CD14-positive monocyte (primary cell): ENCODE measurements around the gene RPRD1A. TPM values are rescaled to one million over a fixed set of nuclear protein-coding genes. Genes with fewer than 3 reads are reported as not detected.
A peak's percentile ranks its signal among the peaks of the same experiment; 100 is the strongest.

ENCODE experiments used
- DNase-seq, 3 donors: peaks; one replicate each; pipeline ENCODE4 v3.0.0-alpha.2; 2011 to 2022
- H2AFZ ChIP-seq: 2 replicates; pipeline ENCODE4 v1.6.0; 2012; ENCODE audit warnings: mild to moderate bottlenecking, low read depth, low read length, inconsistent platforms; ENCODE audit not compliant: insufficient read depth, poor library complexity, severe bottlenecking
- H3K27ac ChIP-seq, 2 donors: 1 replicate in 1 of 2; 2 replicates in 1 of 2; pipeline ENCODE4 v1.5.1; 2012 to 2013; ENCODE audit warnings: low read length in 2 of 2, control low read depth in 1 of 2, inconsistent platforms in 1 of 2, low read depth in 1 of 2, mild to moderate bottlenecking in 1 of 2
- H3K27me3 ChIP-seq, 2 donors: one replicate each; pipeline versions ENCODE4 v1.6.0 to v1.6.1; 2011 to 2013; ENCODE audit warnings: low read length in 2 of 2; ENCODE audit not compliant: control insufficient read depth in 2 of 2, insufficient read depth in 2 of 2
- H3K36me3 ChIP-seq, 2 donors: replicated peaks in 1 of 2; 1 replicate in 1 of 2; 2 replicates in 1 of 2; pipeline versions ENCODE4 v1.5.1 to v1.6.1; 2012 to 2013; ENCODE audit warnings: low read length in 2 of 2, control low read depth in 1 of 2, inconsistent platforms in 1 of 2, mild to moderate bottlenecking in 1 of 2; ENCODE audit not compliant: insufficient read depth in 2 of 2, control insufficient read depth in 1 of 2
- H3K4me1 ChIP-seq, 2 donors: 1 replicate in 1 of 2; 2 replicates in 1 of 2; pipeline versions ENCODE4 v1.5.1 to v1.6.1; 2012 to 2013; ENCODE audit warnings: low read length in 2 of 2, control low read depth in 1 of 2, inconsistent platforms in 1 of 2, mild to moderate bottlenecking in 1 of 2, moderate library complexity in 1 of 2; ENCODE audit not compliant: insufficient read depth in 2 of 2, control insufficient read depth in 1 of 2
- H3K4me2 ChIP-seq: replicated peaks from 2 replicates; pipeline ENCODE3; 2012; ENCODE audit warnings: low read length, moderate library complexity, mild to moderate bottlenecking; ENCODE audit not compliant: poor library complexity, severe bottlenecking; ENCODE audit errors: extremely low read depth
- H3K4me3 ChIP-seq, 3 experiments: fragments of 200-600 bp in 1 of 3; sonication (generic) in 1 of 3; replicated peaks in 1 of 3; 1 replicate in 2 of 3; 2 replicates in 1 of 3; pipeline ENCODE4 v1.5.1; 2011 to 2013; ENCODE audit warnings: low read length in 3 of 3, mild to moderate bottlenecking in 3 of 3, control low read depth in 2 of 3, low read depth in 2 of 3, inconsistent platforms in 1 of 3, moderate library complexity in 1 of 3
- H3K79me2 ChIP-seq: 2 replicates; pipeline ENCODE4 v1.6.0; 2012; ENCODE audit warnings: mild to moderate bottlenecking, control low read depth, inconsistent platforms, low read length, moderate library complexity; ENCODE audit not compliant: insufficient read depth
- H3K9ac ChIP-seq: 2 replicates; pipeline ENCODE4 v1.6.0; 2017; ENCODE audit warnings: low read length, mild to moderate bottlenecking; ENCODE audit not compliant: insufficient read depth, poor library complexity, severe bottlenecking
- H3K9me3 ChIP-seq, 2 donors: replicated peaks in 1 of 2; 1 replicate in 1 of 2; 2 replicates in 1 of 2; pipeline versions ENCODE4 v1.5.1 to v1.6.1; 2012 to 2013; ENCODE audit warnings: low read length in 2 of 2, control low read depth in 1 of 2; ENCODE audit not compliant: control insufficient read depth in 1 of 2, insufficient read depth in 1 of 2
- H4K20me1 ChIP-seq: 2 replicates; pipeline ENCODE4 v1.6.0; 2012; ENCODE audit warnings: mild to moderate bottlenecking, low read length, control low read depth, moderate library complexity; ENCODE audit not compliant: insufficient read depth
- H3K27ac Mint-ChIP-seq, 7 donors: one replicate each; pipeline ENCODE4 v1.8.0; 2020; ENCODE audit warnings: mild to moderate bottlenecking in 7 of 7, mixed read lengths in 7 of 7, moderate library complexity in 6 of 7, inconsistent platforms in 2 of 7
- H3K27me3 Mint-ChIP-seq, 3 donors: one replicate each; pipeline ENCODE4 v1.8.0; 2021 to 2022; ENCODE audit warnings: low read depth in 3 of 3, mild to moderate bottlenecking in 3 of 3, mixed read lengths in 3 of 3, moderate library complexity in 3 of 3, inconsistent platforms in 1 of 3
- H3K36me3 Mint-ChIP-seq, 2 donors: one replicate each; pipeline ENCODE4 v1.8.0; 2020; ENCODE audit warnings: mixed read lengths in 2 of 2, inconsistent platforms in 1 of 2, mild to moderate bottlenecking in 1 of 2
- H3K4me1 Mint-ChIP-seq: one replicate; pipeline ENCODE4 v1.8.0; 2020; ENCODE audit warnings: mild to moderate bottlenecking, mixed read lengths
- H3K4me3 Mint-ChIP-seq, 2 donors: one replicate each; pipeline ENCODE4 v1.8.0; 2020; ENCODE audit warnings: mild to moderate bottlenecking in 2 of 2, mixed read lengths in 2 of 2, moderate library complexity in 1 of 2
- H3K9me3 Mint-ChIP-seq, 7 donors: one replicate each; pipeline ENCODE4 v1.8.0; 2020 to 2022; ENCODE audit warnings: mixed read lengths in 7 of 7, mild to moderate bottlenecking in 6 of 7, moderate library complexity in 6 of 7, inconsistent platforms in 2 of 7
- WGBS: methylation state at CpG from one replicate; pipeline ENCODE4 v1.1.5; 2013; ENCODE audit warnings: missing lambda C conversion rate; ENCODE audit not compliant: insufficient coverage; 5-methylcytosine and 5-hydroxymethylcytosine counted together
- intact Hi-C, 2 donors: fragments of 100-400 bp; cut with micrococcal nuclease; formaldehyde crosslinking; loops; one replicate each; pipeline versions ENCODE4 v1.15.0 to v1.15.1; 2023
- polyA plus RNA-seq, 3 donors: library from polyadenylated mRNA; depleted of rRNA in 1 of 3; unstranded in 2 of 3; stranded (reverse) in 1 of 3; fragments of 300-500 nt in 2 of 3; fragments of >200 nt in 1 of 3; fragmentation: Illumina TruSeq in 2 of 3; gene quantifications; 1 replicate in 2 of 3; 2 replicates in 1 of 3; pipeline ENCODE4 v1.2.3, GENCODE V29; 2012 to 2021
- TF ChIP-seq, protein P1 (sequence below): fragments of 200-600 bp; IDR thresholded peaks from one replicate; pipeline ENCODE4 v1.8.0; 2022; ENCODE audit warnings: antibody characterized with exemption, mild to moderate bottlenecking

The RPRD1A gene
- polyA plus RNA-seq, 3 donors, result 10.0 to 30.3 (median 10.9) TPM

GRCh38 chr18:35979112-35979511 is 88.2 kb downstream of the RPRD1A start:
- no peak overlapping the region for H3K4me3 ChIP-seq
- DNase-seq, result no peak
- H3K4me3 Mint-ChIP-seq, result no peak overlapping the region
- H3K4me2 ChIP-seq, result no peak overlapping the region
- H2AFZ ChIP-seq, result no peak overlapping the region
- no peaks in the 10 kb centered on the region for H3K27me3 Mint-ChIP-seq
- H3K79me2 ChIP-seq, result peaks cover 17% of the 10 kb centered on the region
- H3K36me3 ChIP-seq, result peaks cover 60 to 88% of the 10 kb centered on the region in 2 donors
- TF ChIP-seq, protein P1, sequence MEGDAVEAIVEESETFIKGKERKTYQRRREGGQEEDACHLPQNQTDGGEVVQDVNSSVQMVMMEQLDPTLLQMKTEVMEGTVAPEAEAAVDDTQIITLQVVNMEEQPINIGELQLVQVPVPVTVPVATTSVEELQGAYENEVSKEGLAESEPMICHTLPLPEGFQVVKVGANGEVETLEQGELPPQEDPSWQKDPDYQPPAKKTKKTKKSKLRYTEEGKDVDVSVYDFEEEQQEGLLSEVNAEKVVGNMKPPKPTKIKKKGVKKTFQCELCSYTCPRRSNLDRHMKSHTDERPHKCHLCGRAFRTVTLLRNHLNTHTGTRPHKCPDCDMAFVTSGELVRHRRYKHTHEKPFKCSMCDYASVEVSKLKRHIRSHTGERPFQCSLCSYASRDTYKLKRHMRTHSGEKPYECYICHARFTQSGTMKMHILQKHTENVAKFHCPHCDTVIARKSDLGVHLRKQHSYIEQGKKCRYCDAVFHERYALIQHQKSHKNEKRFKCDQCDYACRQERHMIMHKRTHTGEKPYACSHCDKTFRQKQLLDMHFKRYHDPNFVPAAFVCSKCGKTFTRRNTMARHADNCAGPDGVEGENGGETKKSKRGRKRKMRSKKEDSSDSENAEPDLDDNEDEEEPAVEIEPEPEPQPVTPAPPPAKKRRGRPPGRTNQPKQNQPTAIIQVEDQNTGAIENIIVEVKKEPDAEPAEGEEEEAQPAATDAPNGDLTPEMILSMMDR, result no peak
- H4K20me1 ChIP-seq, result no peaks in the 10 kb centered on the region
- peaks cover 4% of the 10 kb centered on the region for H3K4me1 Mint-ChIP-seq
- H3K4me1 ChIP-seq, result peaks cover under 1 to 2% of the 10 kb centered on the region in 2 donors
- no peak overlapping the region for H3K9ac ChIP-seq
- intact Hi-C loops, result loop anchor here (10.0 kb wide), 3 partner anchors 86 to 734 kb away; partner anchors contain the start of genes RPRD1A (in 1 of the 2) and ZNF397 (in 1 of the 2)
- no peaks in the 10 kb centered on the region for H3K9me3 ChIP-seq
- no peak overlapping the region for H3K27ac Mint-ChIP-seq
- peaks cover 67 to 73% of the 10 kb centered on the region in 2 donors for H3K36me3 Mint-ChIP-seq
- no peak overlapping the region for H3K27ac ChIP-seq
- no peaks in the 10 kb centered on the region for H3K9me3 Mint-ChIP-seq
- no peaks in the 10 kb centered on the region for H3K27me3 ChIP-seq

DNA sequence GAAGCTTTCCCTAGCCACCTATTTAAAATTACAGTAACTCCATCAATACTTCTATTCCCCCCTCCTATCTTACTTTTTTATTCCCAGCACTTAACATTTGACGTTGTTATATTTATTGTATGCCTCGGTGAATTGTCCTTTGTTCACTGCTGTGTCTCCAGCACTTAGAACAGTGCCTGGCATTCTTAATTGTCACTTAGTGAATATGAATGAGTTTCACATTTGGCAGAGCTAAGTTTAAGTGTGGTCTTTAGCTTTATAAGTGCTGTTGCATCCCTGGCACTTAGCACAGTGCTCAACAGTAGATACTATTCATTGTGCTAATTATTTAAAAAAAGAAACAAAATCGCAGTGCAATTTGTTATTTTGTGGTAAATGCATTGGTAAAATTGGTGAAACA is 93.2 kb downstream of the RPRD1A start:
- peaks cover 43 to 44% of the 10 kb centered on the region in 2 donors for H3K36me3 Mint-ChIP-seq
- no peak overlapping the region for H3K4me3 Mint-ChIP-seq
- H3K79me2 ChIP-seq, result peaks cover 34% of the 10 kb centered on the region
- H3K4me2 ChIP-seq, result peak overlapping the region; percentile 80
- no peak overlapping the region for H3K9ac ChIP-seq
- H3K27me3 Mint-ChIP-seq, result no peaks in the 10 kb centered on the region
- H3K27ac ChIP-seq, result no peak overlapping the region
- TF ChIP-seq, protein P1, result no peak
- peak overlapping the region in 1 of 7 donors; percentile 96 for H3K27ac Mint-ChIP-seq
- H3K9me3 ChIP-seq, result no peaks in the 10 kb centered on the region
- peaks cover 35% of the 10 kb centered on the region for H3K4me1 Mint-ChIP-seq
- no peak for DNase-seq
- intact Hi-C loops, result loop anchor here (5.0 to 10.0 kb wide), 4 partner anchors 91 to 729 kb away; partner anchors contain the start of genes RPRD1A (in 2 of the 2) and ZNF397 (in 1 of the 2)
- WGBS, result 100% methylated on average over 2 of the region's 3 CpGs
- no peak overlapping the region for H3K4me3 ChIP-seq
- peaks cover 38 to 52% of the 10 kb centered on the region in 2 donors for H3K36me3 ChIP-seq
- peaks cover 25 to 41% of the 10 kb centered on the region in 2 donors for H3K4me1 ChIP-seq
- H4K20me1 ChIP-seq, result no peaks in the 10 kb centered on the region
- no peaks in the 10 kb centered on the region for H3K9me3 Mint-ChIP-seq
- no peak overlapping the region for H2AFZ ChIP-seq
- H3K27me3 ChIP-seq, result no peaks in the 10 kb centered on the region
